Measurements from ENCODE around the gene CEP41. TPM values are rescaled to one million over a fixed set of nuclear protein-coding genes. Genes with fewer than 3 reads are reported as not detected.
A peak's percentile ranks its signal among the peaks of the same experiment; 100 is the strongest.

CEP41 gene
- polyA plus RNA-seq, 1 donor from 2014 or later: 6.0 TPM

- no peaks in the 10 kb centered on the region for H3K36me3 Mint-ChIP-seq
- no peak overlapping the region for H3K27ac Mint-ChIP-seq
- H3K9me3 Mint-ChIP-seq: no peaks in the 10 kb centered on the region
- peaks cover 13% of the 10 kb centered on the region for H3K27me3 Mint-ChIP-seq
- H3K4me1 Mint-ChIP-seq: peaks cover 0 to 16% (median 5%) of the 10 kb centered on the region in 3 donors
- H3K4me3 Mint-ChIP-seq: peak overlapping the region in 1 of 4 donors; percentile 23
Observed at GRCh38 chr7:130352194-130353074, 88.4 kb downstream of the CEP41 start.

- H3K4me1 Mint-ChIP-seq: peaks cover 0 to 16% (median 5%) of the 10 kb centered on the region in 3 donors
Observed at GRCh38 chr7:130351791-130352090, 89.1 kb downstream of the CEP41 start.

GRCh38 chr7:130350945-130351790 lies 89.6 kb downstream of the CEP41 start:
- no peaks in the 10 kb centered on the region for H3K36me3 Mint-ChIP-seq
- no peaks in the 10 kb centered on the region for H3K9me3 Mint-ChIP-seq
- peaks cover 0 to 16% (median 5%) of the 10 kb centered on the region in 3 donors for H3K4me1 Mint-ChIP-seq
- no peak overlapping the region for H3K4me3 Mint-ChIP-seq
- H3K27ac Mint-ChIP-seq: no peak overlapping the region
- peaks cover 13% of the 10 kb centered on the region for H3K27me3 Mint-ChIP-seq

More at GRCh38 chr7:130351791-130352090, 89.1 kb downstream of the CEP41 start:
- Mint-ChIP-seq H3K27ac (no peak overlapping the region), H3K4me3 (no peak overlapping the region), H3K27me3 (peaks cover 13% of the 10 kb centered on the region), H3K9me3 (no peaks in the 10 kb centered on the region), H3K36me3 (no peaks in the 10 kb centered on the region)

GRCh38 chr7:130349911-130350782 lies 90.7 kb downstream of the CEP41 start:
- no peaks in the 10 kb centered on the region for H3K36me3 Mint-ChIP-seq
- no peak overlapping the region for H3K27ac Mint-ChIP-seq
- H3K4me1 Mint-ChIP-seq: peaks cover 0 to 16% (median 5%) of the 10 kb centered on the region in 3 donors
- H3K4me3 Mint-ChIP-seq: peak overlapping the region in 1 of 4 donors; percentile 32
- peaks cover 13% of the 10 kb centered on the region for H3K27me3 Mint-ChIP-seq
- H3K9me3 Mint-ChIP-seq: no peaks in the 10 kb centered on the region

- Mint-ChIP-seq H3K27me3 (peaks cover 14% of the 10 kb centered on the region), H3K4me1 (peaks cover 0 to 11% (median 4%) of the 10 kb centered on the region in 3 donors), H3K4me3 (no peak overlapping the region), H3K27ac (no peak overlapping the region), H3K36me3 (no peaks in the 10 kb centered on the region), H3K9me3 (peaks cover 0 to 2% (median 0%) of the 10 kb centered on the region in 3 donors)
Observed at GRCh38 chr7:130346941-130347340, 93.9 kb downstream of the CEP41 start.

GRCh38 chr7:130346177-130346905 lies 94.5 kb downstream of the CEP41 start:
- Mint-ChIP-seq H3K36me3 (no peaks in the 10 kb centered on the region), H3K4me3 (no peak overlapping the region), H3K27me3 (peaks cover 12% of the 10 kb centered on the region), H3K4me1 (peaks cover 0 to 8% (median 1%) of the 10 kb centered on the region in 3 donors), H3K27ac (no peak overlapping the region), H3K9me3 (peaks cover 0 to 2% (median 0%) of the 10 kb centered on the region in 3 donors)

GRCh38 chr7:130345725-130346124 lies 95.1 kb downstream of the CEP41 start:
- Mint-ChIP-seq H3K27me3 (peaks cover 10% of the 10 kb centered on the region), H3K36me3 (no peaks in the 10 kb centered on the region), H3K9me3 (peaks cover 0 to 2% (median 0%) of the 10 kb centered on the region in 3 donors), H3K27ac (no peak overlapping the region), H3K4me1 (peaks cover 0 to 4% (median 0%) of the 10 kb centered on the region in 3 donors), H3K4me3 (no peak overlapping the region)

- Mint-ChIP-seq H3K36me3 (no peaks in the 10 kb centered on the region), H3K9me3 (peaks cover 0 to 2% (median 0%) of the 10 kb centered on the region in 3 donors), H3K4me1 (peaks cover 0 to 2% (median 0%) of the 10 kb centered on the region in 3 donors), H3K4me3 (no peak overlapping the region), H3K27me3 (peaks cover 7% of the 10 kb centered on the region), H3K27ac (no peak overlapping the region)
Observed at GRCh38 chr7:130345136-130345535, 95.7 kb downstream of the CEP41 start.

GRCh38 chr7:130344271-130344866 lies 96.4 kb downstream of the CEP41 start, which contains the start of gene CPA5:
TSS of gene CPA5 (plus strand) at chr7:130344816. CDS start at chr7:130346486, 1,670 bp downstream.
- Mint-ChIP-seq H3K27me3 (peaks cover 3% of the 10 kb centered on the region), H3K27ac (no peak within 1 kb of the TSS), H3K4me3 (no peak within 1 kb of the TSS), H3K4me1 (no peaks in the 10 kb centered on the region), H3K9me3 (peaks cover 0 to 2% (median 0%) of the 10 kb centered on the region in 3 donors), H3K36me3 (no peaks in the 10 kb centered on the region)

Other genes starting within 250 kb of the CEP41 start
- gene TMEM209, start 235.6 kb downstream of the CEP41 start, polyA plus RNA-seq: 39.0 TPM
- not detected for gene SSMEM1, start 233.2 kb downstream of the CEP41 start, polyA plus RNA-seq
- not detected for gene CPA2, start 174.2 kb downstream of the CEP41 start, polyA plus RNA-seq
- not detected for gene CPA4, start 147.9 kb downstream of the CEP41 start, polyA plus RNA-seq
- gene CPA5, start 96.2 kb downstream of the CEP41 start, polyA plus RNA-seq: not detected
- not detected for gene CPA1, start 60.5 kb downstream of the CEP41 start, polyA plus RNA-seq
- gene MEST, start 51.1 kb upstream of the CEP41 start, polyA plus RNA-seq: 5.7 TPM
- 2.3 TPM for gene COPG2, start 227.7 kb upstream of the CEP41 start, polyA plus RNA-seq
- not detected for gene TSGA13, start 245.5 kb upstream of the CEP41 start, polyA plus RNA-seq